K562 (cell line): ENCODE results near the gene ZFAND6. TPM values are rescaled to one million over a fixed set of nuclear protein-coding genes. Genes with fewer than 3 reads are reported as not detected.

Source experiments
- ATAC-seq: fragments of 200-7000 bp; cut with Tn5 transposase; 3 replicates; pipeline ENCODE4 v1.9.1; 2020; ENCODE audit warnings: moderate library complexity
- BruUV-seq: library from RNA; stranded (reverse); fragments of 400-500 nt; replicated peaks from 2 replicates; lab custom pipeline; 2021; lab: Mats Ljungman, UMichigan
- CTCF ChIA-PET: fragments of 300-600 bp; formaldehyde crosslinking; extraction: SDS; loops from one replicate; lab custom pipeline; 2021; ENCODE audit warnings: low intra/inter-chr PET ratio; lab: Yijun Ruan, JAX
- POLR2A ChIA-PET: fragments of 300-600, 350-650 bp; sonication (Branson Sonifier 250); formaldehyde crosslinking; extraction: SDS; loops from one replicate; lab custom pipeline; 2021; ENCODE audit warnings: antibody characterized with exemption, inconsistent platforms; lab: Yijun Ruan, JAX
- DNase-seq, 4 experiments: peaks; one replicate each; pipeline versions ENCODE4 v3.0.0 to v3.0.0-alpha.2; 2011 to 2018; ENCODE audit warnings: low spot score in 3 of 4, mixed read lengths in 3 of 4; ENCODE audit errors: extremely low read depth in 1 of 4
- FAIRE-seq: peaks from 2 replicates; lab custom pipeline; 2011; peaks lifted over from hg19 to GRCh38; lab: Jason Lieb, UNC
- H2AFZ ChIP-seq: 2 replicates; pipeline ENCODE4 v1.6.0; 2011; ENCODE audit warnings: low read depth, low read length, control low read depth, inconsistent platforms
- H3K27ac ChIP-seq: fragments of 200-600 bp; 3 replicates; pipeline ENCODE4 v1.8.0; 2011; ENCODE audit warnings: low read depth, mild to moderate bottlenecking, control low read depth, inconsistent platforms, low read length, moderate library complexity, mixed read lengths; ENCODE audit errors: extremely low read depth
- H3K27me3 ChIP-seq, 2 experiments: fragments of 300-600 bp in 1 of 2; 2 replicates in 1 of 2; 3 replicates in 1 of 2; pipeline versions ENCODE4 v1.6.0 to v1.8.0; 2011; ENCODE audit warnings: inconsistent platforms in 2 of 2, low read length in 2 of 2, mild to moderate bottlenecking in 1 of 2, mixed read lengths in 1 of 2, moderate library complexity in 1 of 2; ENCODE audit not compliant: control insufficient read depth in 2 of 2, insufficient read depth in 2 of 2
- H3K36me3 ChIP-seq: fragments of 300-600 bp; 3 replicates; pipeline ENCODE4 v1.8.0; 2011; ENCODE audit warnings: mild to moderate bottlenecking, low read length, inconsistent platforms; ENCODE audit not compliant: control insufficient read depth, insufficient read depth
- H3K4me1 ChIP-seq, 2 experiments: fragments of 200-600 bp in 1 of 2; replicated peaks in 1 of 2; 2 replicates in 1 of 2; 3 replicates in 1 of 2; pipeline versions ENCODE4 v1.5.1 to v1.8.0; 2011; ENCODE audit warnings: inconsistent platforms in 2 of 2, low read length in 2 of 2, mild to moderate bottlenecking in 1 of 2, mixed read lengths in 1 of 2, moderate library complexity in 1 of 2; ENCODE audit not compliant: control insufficient read depth in 2 of 2, insufficient read depth in 2 of 2
- H3K4me2 ChIP-seq: 2 replicates; pipeline ENCODE4 v1.6.1; 2011; ENCODE audit warnings: low read length, control low read depth, inconsistent platforms, mixed read lengths; ENCODE audit not compliant: insufficient read depth
- H3K4me3 ChIP-seq: fragments of 200-600 bp; sonication (generic), shearing (Covaris generic); 2 replicates; pipeline ENCODE4 v1.5.1; 2016; ENCODE audit warnings: control low read depth, inconsistent platforms
- H3K79me2 ChIP-seq: fragments of 200-600 bp; 3 replicates; pipeline ENCODE4 v1.8.0; 2011; ENCODE audit warnings: low read length, inconsistent platforms; ENCODE audit not compliant: control insufficient read depth, insufficient read depth
- H3K9ac ChIP-seq, 2 experiments: 2 replicates each; pipeline versions ENCODE4 v1.6.0 to v1.6.1; 2011; ENCODE audit warnings: low read depth in 2 of 2, low read length in 2 of 2, control low read depth in 1 of 2, inconsistent platforms in 1 of 2, mild to moderate bottlenecking in 1 of 2, mixed read lengths in 1 of 2; ENCODE audit not compliant: insufficient read depth in 1 of 2
- H3K9me1 ChIP-seq: one replicate; pipeline ENCODE4 v1.6.0; 2011; ENCODE audit warnings: inconsistent platforms, mild to moderate bottlenecking, low read length, moderate library complexity; ENCODE audit not compliant: control insufficient read depth, insufficient read depth
- H3K9me3 ChIP-seq: replicated peaks from 2 replicates; pipeline ENCODE4 v1.5.1; 2011; ENCODE audit warnings: low read depth, low read length, inconsistent platforms; ENCODE audit not compliant: control insufficient read depth, insufficient read depth
- H4K20me1 ChIP-seq: replicated peaks from 2 replicates; pipeline ENCODE4 v1.6.1; 2011; ENCODE audit warnings: low read length, inconsistent platforms, mixed read lengths; ENCODE audit not compliant: control insufficient read depth, insufficient read depth
- BACH1 ChIP-seq: fragments of 200-800 bp; sonication (Bioruptor generic); IDR thresholded peaks from 2 replicates; pipeline ENCODE4 v1.6.1; 2016; ENCODE audit warnings: missing genetic modification characterization, missing compliant biosample characterization
- CBX2 ChIP-seq: fragments of 200-600 bp; sonication (generic); IDR thresholded peaks from one replicate; pipeline ENCODE4 v1.6.1; 2012; ENCODE audit warnings: mild to moderate bottlenecking, low read length, inconsistent platforms; ENCODE audit not compliant: insufficient read depth, poor library complexity, severe bottlenecking
- FOXA3 ChIP-seq, 2 experiments: fragments of 450-650 bp in 1 of 2; sonication (generic) in 1 of 2; formaldehyde crosslinking; IDR thresholded peaks in 1 of 2; conservative IDR thresholded peaks in 1 of 2; 2 replicates each; pipeline versions ENCODE4 v1.4.0 to v1.8.0; 2020 to 2022; ENCODE audit warnings: mild to moderate bottlenecking in 2 of 2, missing genetic modification reagents in 1 of 2
- HNRNPH1 ChIP-seq: fragments of 200-400 bp; formaldehyde crosslinking; optimal IDR thresholded peaks from 2 replicates; pipeline ENCODE3; 2017; ENCODE audit warnings: low read depth, mild to moderate bottlenecking, low read length, moderate library complexity
- RB1 ChIP-seq: fragments of 450-650 bp; IDR thresholded peaks from 2 replicates; pipeline ENCODE4 v1.6.1; 2017; ENCODE audit warnings: low read depth, mild to moderate bottlenecking
- RFX1 ChIP-seq: fragments of 450-650 bp; IDR thresholded peaks from 2 replicates; pipeline ENCODE4 v1.6.1; 2016; ENCODE audit warnings: mild to moderate bottlenecking, moderate library complexity
- WGBS: fragments of 100-300 bp; shearing (Covaris generic); methylation state at CpG from one replicate; pipeline ENCODE4 v1.1.6; 2016; ENCODE audit warnings: low coverage, mixed read lengths; ENCODE audit not compliant: insufficient coverage; ENCODE audit errors: missing lambda C conversion rate; 5-methylcytosine and 5-hydroxymethylcytosine counted together
- in situ Hi-C: fragments of 300-500 bp; cut with MboI; formaldehyde crosslinking; loops from 4 replicates; pipeline ENCODE4 v1.15.0; 2018; ENCODE audit warnings: inconsistent platforms, mixed read lengths
- intact Hi-C: fragments of 100-400 bp; cut with micrococcal nuclease; formaldehyde crosslinking; loops from 2 replicates; pipeline ENCODE4 v1.14.2; 2022
- polyA plus RNA-seq, 8 experiments: library from polyadenylated mRNA; depleted of rRNA in 4 of 8; stranded (reverse) in 5 of 8; unstranded in 3 of 8; fragments of >200 nt; fragmentation: Nextera tagmentation in 2 of 8; fragmentation: Illumina TruSeq in 1 of 8; extraction: Ambion mirVana in 2 of 8; extraction: Trizol in 1 of 8; gene quantifications; 2 replicates each; pipeline versions ENCODE4 v1.2.1 to v1.2.3, GENCODE V29; 2011 to 2014; ENCODE audit warnings: inconsistent platforms in 1 of 8, missing spikeins in 1 of 8
- total RNA-seq, 7 experiments: library from RNA; depleted of rRNA in 6 of 7; stranded (reverse); fragments of >200 nt in 6 of 7; fragmentation: Illumina TruSeq in 2 of 7; extraction: Trizol in 2 of 7; gene quantifications; 2 replicates each; pipeline versions ENCODE4 v1.2.1 to v1.2.3, GENCODE V29; 2011 to 2021; ENCODE audit warnings: low replicate concordance in 1 of 7
- TF ChIP-seq, protein P1 (sequence below): fragments of 450-650 bp; IDR thresholded peaks from 2 replicates; pipeline ENCODE4 v1.6.1; 2014; ENCODE audit warnings: low read depth, mild to moderate bottlenecking, moderate library complexity, borderline replicate concordance
- TF ChIP-seq, protein P2 (sequence below): fragments of 450-650 bp; IDR thresholded peaks from 2 replicates; pipeline ENCODE4 v1.6.1; 2016; ENCODE audit warnings: borderline replicate concordance
- TF ChIP-seq, protein P3 (sequence below), 2 experiments: fragments of 450-650 bp in 1 of 2; sonication (generic) in 1 of 2; formaldehyde crosslinking in 1 of 2; IDR thresholded peaks in 1 of 2; conservative IDR thresholded peaks in 1 of 2; 2 replicates each; pipeline versions ENCODE4 v1.6.1 to v1.8.1; 2016 to 2023; ENCODE audit warnings: mild to moderate bottlenecking in 2 of 2, moderate library complexity in 2 of 2, inconsistent platforms in 1 of 2, missing genetic modification reagents in 1 of 2

Gene ZFAND6
- total and polyA plus RNA-seq, 9 of the 15 experiments (the other 6 are each of a cell fraction or from before 2014, with no cell fraction given), result 53.9 to 206 (median 88.9) TPM

DNA sequence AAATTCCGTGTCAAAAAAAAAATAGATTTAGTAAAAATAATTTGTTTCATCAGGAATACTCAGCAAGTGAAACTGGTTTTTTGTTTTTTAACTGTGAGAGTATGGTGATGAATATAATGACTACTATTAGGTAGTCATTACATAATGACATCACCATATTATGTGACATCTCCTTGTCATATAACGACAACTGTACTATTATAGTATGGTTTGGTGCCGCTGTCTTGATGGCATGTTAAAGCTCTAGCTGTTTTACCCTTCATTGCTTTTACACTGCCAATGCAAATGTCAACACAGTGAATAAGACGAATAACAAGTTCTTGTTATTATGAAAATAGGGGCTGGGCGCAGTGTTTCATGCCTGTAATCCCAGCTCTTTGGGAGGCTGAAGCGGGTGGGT lies 47.7 kb downstream of the ZFAND6 start:
- H3K79me2 ChIP-seq, result peaks cover 65% of the 10 kb centered on the region

More for the DNA sequence above, 47.7 kb downstream of the ZFAND6 start:
- Histone ChIP-seq H3K9me1 (no peaks in the 10 kb centered on the region), H3K4me3 (no peak overlapping the region), H3K9me3 (no peaks in the 10 kb centered on the region), H3K36me3 (peaks cover 3% of the 10 kb centered on the region; the same call in 2 of the 3 replicates), H3K4me2 (no peak overlapping the region), H3K27ac (no peak overlapping the region), H3K4me1 (peaks cover 0 to 8% of the 10 kb centered on the region in 2 experiments; a peak in 2 of 5 replicates), H3K9ac (no peak overlapping the region), H3K27me3 (no peaks in the 10 kb centered on the region), H4K20me1 (peaks cover 5% of the 10 kb centered on the region; the same call in 1 of the 2 replicates), H2AFZ (no peak overlapping the region)
- BruUV-seq, result no TSS peak
- ChIA-PET POLR2A (interaction anchor here (0.7 to 1.7 kb wide), 2 partner anchors 10 to 81 kb away, joined by 3 read pairs; no protein-coding TSS in a partner anchor), CTCF (no interaction called here)
- WGBS, result 91% methylated on average over 6 of the region's 6 CpGs
- intact Hi-C loops (no loop called here), in situ Hi-C loops (no loop called here)
- FAIRE-seq (no peak), DNase-seq (no peak), ATAC-seq (no peak)
- TF ChIP-seq, protein P1, sequence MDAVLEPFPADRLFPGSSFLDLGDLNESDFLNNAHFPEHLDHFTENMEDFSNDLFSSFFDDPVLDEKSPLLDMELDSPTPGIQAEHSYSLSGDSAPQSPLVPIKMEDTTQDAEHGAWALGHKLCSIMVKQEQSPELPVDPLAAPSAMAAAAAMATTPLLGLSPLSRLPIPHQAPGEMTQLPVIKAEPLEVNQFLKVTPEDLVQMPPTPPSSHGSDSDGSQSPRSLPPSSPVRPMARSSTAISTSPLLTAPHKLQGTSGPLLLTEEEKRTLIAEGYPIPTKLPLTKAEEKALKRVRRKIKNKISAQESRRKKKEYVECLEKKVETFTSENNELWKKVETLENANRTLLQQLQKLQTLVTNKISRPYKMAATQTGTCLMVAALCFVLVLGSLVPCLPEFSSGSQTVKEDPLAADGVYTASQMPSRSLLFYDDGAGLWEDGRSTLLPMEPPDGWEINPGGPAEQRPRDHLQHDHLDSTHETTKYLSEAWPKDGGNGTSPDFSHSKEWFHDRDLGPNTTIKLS, result no peak
- TF ChIP-seq BACH1 (no peak), RFX1 (no peak), HNRNPH1 (no peak), FOXA3 (CRISPR knock-in tag; conservative IDR thresholded peaks at IDR 0.05 in 1 of 2, IDR thresholded peaks at IDR 0.05 in 1 of 2) (no peak), CBX2 (no peak), RB1 (no peak)
- TF ChIP-seq, protein P2, sequence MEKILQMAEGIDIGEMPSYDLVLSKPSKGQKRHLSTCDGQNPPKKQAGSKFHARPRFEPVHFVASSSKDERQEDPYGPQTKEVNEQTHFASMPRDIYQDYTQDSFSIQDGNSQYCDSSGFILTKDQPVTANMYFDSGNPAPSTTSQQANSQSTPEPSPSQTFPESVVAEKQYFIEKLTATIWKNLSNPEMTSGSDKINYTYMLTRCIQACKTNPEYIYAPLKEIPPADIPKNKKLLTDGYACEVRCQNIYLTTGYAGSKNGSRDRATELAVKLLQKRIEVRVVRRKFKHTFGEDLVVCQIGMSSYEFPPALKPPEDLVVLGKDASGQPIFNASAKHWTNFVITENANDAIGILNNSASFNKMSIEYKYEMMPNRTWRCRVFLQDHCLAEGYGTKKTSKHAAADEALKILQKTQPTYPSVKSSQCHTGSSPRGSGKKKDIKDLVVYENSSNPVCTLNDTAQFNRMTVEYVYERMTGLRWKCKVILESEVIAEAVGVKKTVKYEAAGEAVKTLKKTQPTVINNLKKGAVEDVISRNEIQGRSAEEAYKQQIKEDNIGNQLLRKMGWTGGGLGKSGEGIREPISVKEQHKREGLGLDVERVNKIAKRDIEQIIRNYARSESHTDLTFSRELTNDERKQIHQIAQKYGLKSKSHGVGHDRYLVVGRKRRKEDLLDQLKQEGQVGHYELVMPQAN, result no peak
- TF ChIP-seq, protein P3, sequence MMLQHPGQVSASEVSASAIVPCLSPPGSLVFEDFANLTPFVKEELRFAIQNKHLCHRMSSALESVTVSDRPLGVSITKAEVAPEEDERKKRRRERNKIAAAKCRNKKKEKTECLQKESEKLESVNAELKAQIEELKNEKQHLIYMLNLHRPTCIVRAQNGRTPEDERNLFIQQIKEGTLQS (IDR thresholded peaks at IDR 0.05), result peak; percentile 16; the same call in 1 of the 2 replicates
- TF ChIP-seq, protein P3 (CRISPR knock-in tag; conservative IDR thresholded peaks at IDR 0.05), result no peak
